Glomerular visceral epithelial cell (primary cell): Measurements from ENCODE around the gene PRM3.

Source experiments
- DNase-seq: peaks from one replicate; pipeline ENCODE4 v3.0.0-alpha.2; 2016; ENCODE audit errors: extremely low spot score

Gene PRM3

GRCh38 chr16:11258553-11259492 lies 14.6 kb downstream of the PRM3 start:
- no peak for DNase-seq

DNA sequence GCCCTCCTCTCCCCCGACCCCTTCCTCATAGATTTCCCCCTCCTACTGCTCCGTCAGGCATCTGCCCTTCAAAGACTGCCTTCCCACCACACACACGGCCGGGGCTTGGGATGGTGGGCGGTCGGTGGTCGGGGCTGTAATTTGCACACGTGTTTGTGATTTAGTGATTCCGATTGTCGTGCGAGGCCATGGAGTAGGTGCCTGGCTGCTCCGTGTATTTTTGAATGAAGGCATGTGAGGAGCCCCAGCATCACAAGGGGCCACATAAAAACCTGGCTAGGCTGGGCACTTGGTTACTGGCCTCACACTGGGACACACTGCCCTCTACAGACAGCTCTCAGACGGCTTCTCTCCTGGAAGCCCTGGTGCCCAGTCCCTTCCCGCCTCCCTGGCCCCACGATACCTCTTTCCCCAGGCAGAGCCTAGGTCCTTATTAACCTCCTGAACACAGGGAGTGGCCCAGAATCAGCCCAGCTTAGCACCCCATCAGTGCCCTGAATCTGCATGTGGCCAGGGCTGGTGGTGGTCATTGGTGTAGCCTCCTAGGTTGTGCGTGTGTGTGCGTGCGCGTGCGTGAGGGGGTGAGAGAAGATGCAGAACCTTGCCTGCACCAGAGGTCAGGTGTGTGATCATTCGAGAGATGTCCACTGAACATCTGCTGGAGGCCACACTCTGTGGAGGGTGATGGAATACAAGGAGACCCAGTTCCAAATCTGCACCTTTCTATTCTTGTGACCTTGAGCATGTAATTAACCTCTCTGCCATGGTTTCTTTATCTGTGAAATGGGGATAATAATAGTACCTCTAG lies 16.1 kb downstream of the PRM3 start:
- DNase-seq, result peak; percentile 71

- peak; percentile 64 for DNase-seq
Measured at GRCh38 chr16:11256661-11257130, 16.7 kb downstream of the PRM3 start.

- peak; percentile 89 for DNase-seq
Measured at GRCh38 chr16:11255737-11256660, 17.4 kb downstream of the PRM3 start, which contains the start of gene SOCS1. Gene SOCS1 (minus strand): TSS chr16:11256204. CDS start chr16:11255478, 726 bp downstream.

- no peak for DNase-seq
Measured at GRCh38 chr16:11254913-11255736, 18.3 kb downstream of the PRM3 start.

- no peak for DNase-seq
Measured at GRCh38 chr16:11253995-11254912, 19.2 kb downstream of the PRM3 start.

- no peak for DNase-seq
Measured at GRCh38 chr16:11253009-11253994, 20.1 kb downstream of the PRM3 start.

DNA sequence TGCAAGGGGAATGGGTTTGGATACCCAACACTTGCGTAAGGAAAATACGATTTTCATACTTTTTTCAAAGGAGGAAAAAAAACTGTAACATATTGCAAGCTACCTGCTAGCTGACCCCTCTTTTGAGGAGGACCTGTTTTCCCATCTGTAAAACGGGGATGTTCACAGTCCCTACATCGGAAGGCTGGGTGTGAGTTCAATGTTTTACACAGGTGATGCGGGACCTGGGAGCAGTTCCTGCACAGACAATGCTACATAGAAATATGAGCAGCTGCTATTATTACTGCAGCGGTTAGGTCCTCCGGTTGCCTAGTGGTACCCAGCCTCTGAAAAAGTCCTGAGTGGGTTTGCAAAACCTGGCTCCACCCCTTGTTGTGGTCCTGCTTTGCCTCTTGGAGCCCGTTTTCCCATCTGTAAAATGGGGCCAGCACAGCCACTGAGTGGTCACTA lies 20.9 kb downstream of the PRM3 start:
- DNase-seq, result no peak

DNA sequence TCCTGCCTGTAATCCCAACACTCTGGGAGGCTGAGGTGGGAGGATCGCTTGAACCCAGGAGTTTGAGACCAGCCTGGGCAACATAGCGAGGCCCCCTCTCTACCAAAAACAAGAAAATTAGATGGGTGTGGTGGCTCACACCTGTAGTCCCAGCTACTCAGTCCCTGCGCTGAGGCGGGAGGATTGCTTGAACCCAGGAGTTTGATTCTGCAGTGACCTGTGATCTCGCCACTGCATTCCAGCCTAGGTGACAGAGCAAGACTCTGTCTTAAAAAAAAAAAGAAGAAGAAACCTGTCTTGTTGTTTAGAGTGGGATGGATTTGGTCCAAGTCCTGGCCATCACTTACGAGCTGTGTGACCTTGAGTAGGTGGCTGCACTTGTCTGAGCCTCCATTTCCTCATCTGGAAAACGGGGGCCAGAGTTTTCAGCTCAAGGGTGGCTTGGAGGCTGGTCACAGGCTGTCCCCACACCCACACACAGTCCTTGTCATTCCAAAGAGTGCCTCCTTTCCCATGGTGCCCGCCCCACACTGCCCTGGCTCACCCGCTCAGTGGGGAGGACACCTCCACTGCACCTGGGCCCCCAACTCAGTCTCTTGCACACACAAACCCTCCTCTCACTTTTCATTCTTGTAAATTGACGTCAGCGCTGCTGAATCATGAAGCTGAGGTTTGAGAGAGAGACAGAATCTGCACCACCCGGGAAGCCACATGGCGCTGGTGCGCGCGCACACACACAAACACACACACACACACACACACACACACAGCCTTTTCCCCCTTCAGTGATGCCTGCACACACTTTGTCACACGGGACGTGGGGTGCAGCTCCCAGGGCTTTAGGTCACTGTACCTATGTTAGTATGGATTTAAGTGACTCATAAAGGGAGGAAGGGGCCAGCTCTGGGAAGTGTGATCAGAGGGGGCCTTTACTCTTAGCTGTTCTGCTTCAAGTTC lies 21.6 kb downstream of the PRM3 start:
- DNase-seq, result peak; percentile 76

DNA sequence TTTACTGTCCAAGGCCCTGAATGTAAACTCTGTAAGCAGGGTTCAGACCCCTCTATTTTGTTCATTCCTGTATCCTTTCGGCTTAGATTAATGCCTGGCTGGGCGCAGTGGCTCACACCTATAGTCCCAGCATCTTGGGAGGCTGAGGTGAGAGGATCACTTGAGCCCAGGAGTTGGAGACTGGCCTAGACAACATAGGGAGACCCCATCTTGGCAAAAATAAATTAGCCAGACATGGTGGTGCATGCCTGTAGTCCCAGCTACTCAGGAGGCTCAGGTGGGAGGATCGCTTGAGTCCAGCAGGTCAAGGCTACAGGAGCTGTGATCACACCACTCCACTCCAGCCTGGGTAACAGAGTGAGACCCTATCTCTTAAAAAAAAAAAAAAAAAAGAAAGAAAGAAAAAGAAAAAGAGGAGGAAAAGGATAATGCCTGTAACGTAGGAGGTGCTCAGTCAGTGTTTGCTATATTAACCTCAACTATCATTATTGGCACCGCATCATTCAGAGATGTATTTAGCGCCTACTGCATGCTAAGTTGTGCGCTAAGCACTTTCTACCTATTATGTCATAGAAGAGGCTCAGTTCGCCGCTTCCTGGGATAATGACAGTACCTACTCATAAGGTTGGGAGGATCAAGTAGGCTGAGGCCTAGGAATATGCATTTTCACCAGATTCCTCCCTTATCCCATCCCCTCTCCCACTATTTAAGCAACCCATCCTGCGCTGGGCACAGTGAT lies 22.5 kb downstream of the PRM3 start:
- DNase-seq, result no peak

GRCh38 chr16:11250091-11250785 lies 23.2 kb downstream of the PRM3 start:
- no peak for DNase-seq

GRCh38 chr16:11249233-11250061 lies 24.0 kb downstream of the PRM3 start:
- no peak for DNase-seq

- no peak for DNase-seq
Measured at GRCh38 chr16:11248133-11248532, 25.3 kb downstream of the PRM3 start.

GRCh38 chr16:11245988-11246387 lies 27.4 kb downstream of the PRM3 start:
- no peak for DNase-seq
